Measurements from ENCODE around the gene DNAH14.
A peak's percentile ranks its signal among the peaks of the same experiment; 100 is the strongest.
"Not testable (repeated sequence)": the region's sequence is repeated elsewhere in the genome, so short reads cannot be mapped to it uniquely, and the experiment has no call there.

The DNAH14 gene

DNA sequence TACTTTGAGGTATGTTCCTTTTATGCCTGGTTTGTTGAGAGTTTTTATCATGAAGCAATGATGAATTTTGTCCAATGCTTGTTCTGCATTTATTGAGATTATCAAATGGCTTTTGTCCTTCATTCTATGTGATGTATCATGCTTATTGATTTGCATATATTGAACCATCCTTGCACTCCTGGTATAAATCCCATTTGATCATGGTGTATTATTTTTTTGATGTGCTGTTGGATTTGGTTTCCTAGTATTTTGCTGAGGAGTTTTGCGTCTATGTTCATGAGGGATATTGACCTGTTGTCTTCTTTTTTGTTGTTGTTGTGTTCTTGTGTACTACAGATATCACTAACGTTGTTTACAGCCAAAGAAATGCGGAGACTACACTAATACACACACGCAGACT is 4.1 kb downstream of the DNAH14 start:
- no peaks in the 10 kb centered on the region for H3K79me2 ChIP-seq (ENCODE audit: low read length)
- no peak overlapping the region for H3K27ac ChIP-seq (ENCODE audit: low read length)
- H3K9me2 ChIP-seq (replicated peaks; ENCODE audit: insufficient read depth, low read length): no peaks in the 10 kb centered on the region
- no peaks in the 10 kb centered on the region; the same call in 1 of the 2 replicates for H3K9me3 ChIP-seq (replicated peaks; ENCODE audit: insufficient read depth, low read length)
- H3K27me3 ChIP-seq (replicated peaks; ENCODE audit: insufficient read depth, low read length): no peaks in the 10 kb centered on the region
- H3K9ac ChIP-seq (ENCODE audit: low read length): no peak overlapping the region
- no peak for DNase-seq
- no peak overlapping the region for H2AFZ ChIP-seq (ENCODE audit: low read length)
- H3K4me2 ChIP-seq (ENCODE audit: low read depth, low read length): no peak overlapping the region
- no peaks in the 10 kb centered on the region for H3K36me3 ChIP-seq (replicated peaks; ENCODE audit: insufficient read depth, low read length)
- TF ChIP-seq EZH2phosphoT487 (IDR thresholded peaks at IDR 0.05; ENCODE audit: low read length) (no peak), EZH2 (optimal IDR thresholded peaks at IDR 0.05; ENCODE audit: low read depth, low read length) (no peak)
- TF ChIP-seq, protein P1, sequence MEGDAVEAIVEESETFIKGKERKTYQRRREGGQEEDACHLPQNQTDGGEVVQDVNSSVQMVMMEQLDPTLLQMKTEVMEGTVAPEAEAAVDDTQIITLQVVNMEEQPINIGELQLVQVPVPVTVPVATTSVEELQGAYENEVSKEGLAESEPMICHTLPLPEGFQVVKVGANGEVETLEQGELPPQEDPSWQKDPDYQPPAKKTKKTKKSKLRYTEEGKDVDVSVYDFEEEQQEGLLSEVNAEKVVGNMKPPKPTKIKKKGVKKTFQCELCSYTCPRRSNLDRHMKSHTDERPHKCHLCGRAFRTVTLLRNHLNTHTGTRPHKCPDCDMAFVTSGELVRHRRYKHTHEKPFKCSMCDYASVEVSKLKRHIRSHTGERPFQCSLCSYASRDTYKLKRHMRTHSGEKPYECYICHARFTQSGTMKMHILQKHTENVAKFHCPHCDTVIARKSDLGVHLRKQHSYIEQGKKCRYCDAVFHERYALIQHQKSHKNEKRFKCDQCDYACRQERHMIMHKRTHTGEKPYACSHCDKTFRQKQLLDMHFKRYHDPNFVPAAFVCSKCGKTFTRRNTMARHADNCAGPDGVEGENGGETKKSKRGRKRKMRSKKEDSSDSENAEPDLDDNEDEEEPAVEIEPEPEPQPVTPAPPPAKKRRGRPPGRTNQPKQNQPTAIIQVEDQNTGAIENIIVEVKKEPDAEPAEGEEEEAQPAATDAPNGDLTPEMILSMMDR (IDR thresholded peaks at IDR 0.05; ENCODE audit: low read length): no peak
- no peaks in the 10 kb centered on the region for H3K4me1 ChIP-seq (ENCODE audit: low read length)
- no peaks in the 10 kb centered on the region for H3F3A ChIP-seq (ENCODE audit: insufficient read depth, low read length)
- H3K4me3 ChIP-seq (ENCODE audit: low read length): no peak overlapping the region
- no peaks in the 10 kb centered on the region for H4K20me1 ChIP-seq (ENCODE audit: insufficient read depth, low read length)

GRCh38 chr1:224938652-224939051 is 9.2 kb downstream of the DNAH14 start:
- H3K9me2 ChIP-seq (replicated peaks; ENCODE audit: insufficient read depth, low read length): no peaks in the 10 kb centered on the region
- H4K20me1 ChIP-seq (ENCODE audit: insufficient read depth, low read length): no peaks in the 10 kb centered on the region
- H3K9me3 ChIP-seq (replicated peaks; ENCODE audit: insufficient read depth, low read length): no peaks in the 10 kb centered on the region; the same call in 1 of the 2 replicates
- H3F3A ChIP-seq (ENCODE audit: insufficient read depth, low read length): no peaks in the 10 kb centered on the region; the same call in 1 of the 2 replicates
- no peak overlapping the region for H2AFZ ChIP-seq (ENCODE audit: low read length)
- no peak overlapping the region for H3K4me2 ChIP-seq (ENCODE audit: low read depth, low read length)
- H3K4me1 ChIP-seq (ENCODE audit: low read length): peaks cover 5% of the 10 kb centered on the region; the same call in 1 of the 2 replicates
- H3K27me3 ChIP-seq (replicated peaks; ENCODE audit: insufficient read depth, low read length): no peaks in the 10 kb centered on the region
- H3K4me3 ChIP-seq (ENCODE audit: low read length): no peak overlapping the region
- H3K79me2 ChIP-seq (ENCODE audit: low read length): no peaks in the 10 kb centered on the region
- no peak overlapping the region for H3K27ac ChIP-seq (ENCODE audit: low read length)
- TF ChIP-seq, protein P1 (IDR thresholded peaks at IDR 0.05; ENCODE audit: low read length): no peak
- no peak for TF ChIP-seq EZH2phosphoT487 (IDR thresholded peaks at IDR 0.05; ENCODE audit: low read length)
- no peak for TF ChIP-seq EZH2 (optimal IDR thresholded peaks at IDR 0.05; ENCODE audit: low read depth, low read length)
- no peak overlapping the region for H3K9ac ChIP-seq (ENCODE audit: low read length)
- no peak for DNase-seq
- no peaks in the 10 kb centered on the region for H3K36me3 ChIP-seq (replicated peaks; ENCODE audit: insufficient read depth, low read length)

GRCh38 chr1:224939844-224940425 is 10.5 kb downstream of the DNAH14 start:
- H3K4me1 ChIP-seq (ENCODE audit: low read length): peaks cover 5% of the 10 kb centered on the region; the same call in 1 of the 2 replicates
- H3K36me3 ChIP-seq (replicated peaks; ENCODE audit: insufficient read depth, low read length): no peaks in the 10 kb centered on the region
- H3K27me3 ChIP-seq (replicated peaks; ENCODE audit: insufficient read depth, low read length): no peaks in the 10 kb centered on the region
- H3F3A ChIP-seq (ENCODE audit: insufficient read depth, low read length): no peaks in the 10 kb centered on the region; the same call in 1 of the 2 replicates
- H4K20me1 ChIP-seq (ENCODE audit: insufficient read depth, low read length): no peaks in the 10 kb centered on the region
- peak; percentile 41 for DNase-seq
- H3K4me3 ChIP-seq (ENCODE audit: low read length): no peak overlapping the region
- H3K4me2 ChIP-seq (ENCODE audit: low read depth, low read length): peak overlapping the region; percentile 29; the same call in 1 of the 2 replicates
- H2AFZ ChIP-seq (ENCODE audit: low read length): peak overlapping the region; percentile 55; the same call in 1 of the 2 replicates
- H3K9me3 ChIP-seq (replicated peaks; ENCODE audit: insufficient read depth, low read length): no peaks in the 10 kb centered on the region
- no peaks in the 10 kb centered on the region for H3K9me2 ChIP-seq (replicated peaks; ENCODE audit: insufficient read depth, low read length)
- no peak overlapping the region for H3K27ac ChIP-seq (ENCODE audit: low read length)
- TF ChIP-seq, protein P1 (IDR thresholded peaks at IDR 0.05; ENCODE audit: low read length): no peak
- TF ChIP-seq EZH2phosphoT487 (IDR thresholded peaks at IDR 0.05; ENCODE audit: low read length) (no peak), EZH2 (optimal IDR thresholded peaks at IDR 0.05; ENCODE audit: low read depth, low read length) (no peak)
- no peak overlapping the region for H3K9ac ChIP-seq (ENCODE audit: low read length)
- H3K79me2 ChIP-seq (ENCODE audit: low read length): no peaks in the 10 kb centered on the region

DNA sequence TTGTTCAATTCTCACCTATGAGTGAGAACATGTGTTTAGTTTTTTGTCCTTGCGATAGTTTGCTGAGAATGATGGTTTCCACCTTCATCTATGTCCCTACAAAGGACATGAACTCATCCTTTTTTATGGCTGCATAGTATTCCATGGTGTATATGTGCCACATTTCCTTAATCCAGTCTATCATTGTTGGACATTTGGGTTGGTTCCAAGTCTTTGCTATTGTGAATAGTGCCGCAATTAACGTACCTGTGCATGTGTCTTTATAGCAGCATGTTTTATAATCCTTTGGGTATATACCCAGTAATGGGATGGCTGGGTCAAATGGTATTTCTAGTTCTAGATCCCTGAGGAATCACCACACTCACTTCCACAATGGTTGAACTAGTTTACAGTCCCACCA is 11.3 kb downstream of the DNAH14 start:
- not testable (repeated sequence) for H3K27me3 ChIP-seq (replicated peaks; ENCODE audit: insufficient read depth, low read length); H4K20me1 ChIP-seq (ENCODE audit: insufficient read depth, low read length); H3K27ac ChIP-seq (ENCODE audit: low read length); H3K9me2 ChIP-seq (replicated peaks; ENCODE audit: insufficient read depth, low read length); H3K4me2 ChIP-seq (ENCODE audit: low read depth, low read length); DNase-seq; H3K36me3 ChIP-seq (replicated peaks; ENCODE audit: insufficient read depth, low read length); H3F3A ChIP-seq (ENCODE audit: insufficient read depth, low read length); H3K4me3 ChIP-seq (ENCODE audit: low read length); H3K9me3 ChIP-seq (replicated peaks; ENCODE audit: insufficient read depth, low read length); H3K79me2 ChIP-seq (ENCODE audit: low read length); H3K9ac ChIP-seq (ENCODE audit: low read length); H3K4me1 ChIP-seq (ENCODE audit: low read length); H2AFZ ChIP-seq (ENCODE audit: low read length)

DNA sequence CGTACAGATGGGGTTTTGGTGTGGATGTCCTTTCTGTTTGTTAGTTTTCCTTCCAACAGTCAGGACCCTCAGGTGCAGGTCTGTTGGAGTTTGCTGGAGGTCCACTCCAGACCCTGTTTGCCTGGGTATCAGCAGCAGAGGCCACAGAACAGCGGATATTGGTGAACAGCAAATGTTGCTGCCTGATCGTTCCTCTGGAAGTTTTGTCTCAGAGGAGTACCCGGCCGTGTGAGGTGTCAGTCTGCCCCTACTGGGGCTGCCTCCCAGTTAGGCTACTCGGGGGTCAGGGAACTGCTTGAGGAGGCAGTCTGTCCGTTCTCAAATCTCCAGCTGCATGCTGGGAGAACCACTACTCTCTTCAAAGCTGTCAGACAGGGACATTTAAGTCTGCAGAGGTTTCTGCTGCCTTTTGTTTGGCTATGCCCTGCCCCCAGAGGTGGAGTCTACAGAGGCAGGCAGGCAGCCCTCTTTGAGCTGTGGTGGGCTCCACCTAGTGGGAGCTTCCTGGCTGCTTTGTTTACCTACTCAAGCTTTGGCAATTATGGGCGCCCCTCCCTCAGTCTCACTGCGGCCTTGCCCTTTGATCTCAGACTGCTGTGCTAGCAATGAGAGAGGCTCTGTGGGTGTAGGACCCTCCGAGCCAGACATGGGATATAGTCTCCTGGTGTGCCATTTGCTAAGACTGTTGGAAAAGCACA is 16.3 kb downstream of the DNAH14 start:
- not testable (repeated sequence) for H3F3A ChIP-seq (ENCODE audit: insufficient read depth, low read length); H3K36me3 ChIP-seq (replicated peaks; ENCODE audit: insufficient read depth, low read length); H3K27ac ChIP-seq (ENCODE audit: low read length); H3K4me3 ChIP-seq (ENCODE audit: low read length); H3K9me2 ChIP-seq (replicated peaks; ENCODE audit: insufficient read depth, low read length); H3K79me2 ChIP-seq (ENCODE audit: low read length); H4K20me1 ChIP-seq (ENCODE audit: insufficient read depth, low read length); H3K4me1 ChIP-seq (ENCODE audit: low read length); H3K27me3 ChIP-seq (replicated peaks; ENCODE audit: insufficient read depth, low read length); H2AFZ ChIP-seq (ENCODE audit: low read length); H3K4me2 ChIP-seq (ENCODE audit: low read depth, low read length); H3K9ac ChIP-seq (ENCODE audit: low read length); DNase-seq; H3K9me3 ChIP-seq (replicated peaks; ENCODE audit: insufficient read depth, low read length)

All from MM.1S (cell line).